ENCODE results near the gene TMEM190.
A peak's percentile ranks its signal among the peaks of the same experiment; 100 is the strongest.

Gene TMEM190

GRCh38 chr19:55372316-55373081 lies 4.1 kb upstream of the TMEM190 start:
- DNase-seq = peak; percentile 84

- no peak for DNase-seq
These were observed 3.2 kb upstream of the TMEM190 start for GRCh38 chr19:55373306-55373992.

GRCh38 chr19:55373993-55374757 lies 2.5 kb upstream of the TMEM190 start:
- DNase-seq = peak; percentile 34

GRCh38 chr19:55377356-55378131 lies 918 bp downstream of the TMEM190 start:
- DNase-seq = no peak

- no peak for DNase-seq
These were observed 2.5 kb downstream of the TMEM190 start for GRCh38 chr19:55379174-55379573.

- no peak for DNase-seq
These were observed 5.4 kb downstream of the TMEM190 start for GRCh38 chr19:55382013-55382412.

GRCh38 chr19:55382522-55383054 lies 6.0 kb downstream of the TMEM190 start:
- DNase-seq = no peak

- DNase-seq = peak; percentile 25
These were observed 6.9 kb downstream of the TMEM190 start for GRCh38 chr19:55383279-55384130.

GRCh38 chr19:55384131-55384919 lies 7.7 kb downstream of the TMEM190 start, which contains the start of gene TMEM238:
Gene TMEM238, minus strand, starts transcription at chr19:55384292. Its CDS starts 33 bp downstream, at chr19:55384259.
- no peak for DNase-seq

- peak; percentile 88 for DNase-seq
These were observed 8.5 kb downstream of the TMEM190 start for GRCh38 chr19:55384920-55385723.

- peak; percentile 95 for DNase-seq
These were observed 9.3 kb downstream of the TMEM190 start, which contains the start of gene RPL28 for GRCh38 chr19:55385724-55386492. Gene RPL28, plus strand, starts transcription at chr19:55385932. Its CDS starts 426 bp downstream, at chr19:55386358.

- DNase-seq = no peak
These were observed 9.9 kb downstream of the TMEM190 start for GRCh38 chr19:55386493-55386971.

- DNase-seq = no peak
These were observed 11.3 kb downstream of the TMEM190 start for GRCh38 chr19:55387736-55388497.

GRCh38 chr19:55389386-55390317 lies 13.0 kb downstream of the TMEM190 start:
- DNase-seq = no peak

- no peak for DNase-seq
These were observed 13.8 kb downstream of the TMEM190 start for GRCh38 chr19:55390461-55390880.

GRCh38 chr19:55391191-55391670 lies 14.6 kb downstream of the TMEM190 start:
- no peak for DNase-seq
